Transverse colon (tissue), 4 donors: ENCODE data around the gene ITGA11. TPM values are rescaled to one million over a fixed set of nuclear protein-coding genes. Genes with fewer than 3 reads are reported as not detected.

Experiments
- DNase-seq: peaks from one replicate; pipeline ENCODE4 v3.0.0-alpha.2; 2019
- H3K27ac ChIP-seq, 4 donors: fragments of 200-600 bp; sonication (generic); 2 replicates each; pipeline ENCODE4 v1.5.1; 2016 to 2018; ENCODE audit warnings: inconsistent platforms in 4 of 4
- H3K27me3 ChIP-seq: fragments of 200-600 bp; sonication (generic); 2 replicates; pipeline ENCODE4 v1.5.1; 2017; ENCODE audit warnings: inconsistent platforms
- H3K36me3 ChIP-seq, 4 donors: fragments of 200-600 bp; sonication (generic); 2 replicates each; pipeline ENCODE4 v1.5.1; 2017 to 2019; ENCODE audit warnings: inconsistent platforms in 4 of 4
- H3K4me1 ChIP-seq, 4 donors: fragments of 200-600 bp; sonication (generic); 2 replicates each; pipeline ENCODE4 v1.5.1; 2017 to 2020; ENCODE audit warnings: inconsistent platforms in 4 of 4
- H3K4me3 ChIP-seq, 4 donors: fragments of 200-600 bp; sonication (generic); 1 replicate in 1 of 4; 2 replicates in 3 of 4; pipeline versions ENCODE4 v1.5.1 to v1.6.1; 2017 to 2019; ENCODE audit warnings: inconsistent platforms in 4 of 4
- H3K9me3 ChIP-seq, 2 donors: fragments of 200-600 bp; sonication (generic); 2 replicates each; pipeline ENCODE4 v1.5.1; 2017 to 2019; ENCODE audit warnings: inconsistent platforms in 2 of 2
- CTCF ChIP-seq, 5 experiments: fragments of 200-600 bp in 3 of 5; fragments of 450-650 bp in 2 of 5; sonication (generic) in 3 of 5; IDR thresholded peaks; 1 replicate in 2 of 5; 2 replicates in 3 of 5; pipeline ENCODE4 v1.5.1; 2016 to 2017; ENCODE audit warnings: antibody characterized with exemption in 5 of 5, inconsistent platforms in 3 of 5, mild to moderate bottlenecking in 2 of 5, moderate library complexity in 1 of 5
- EP300 ChIP-seq: sonication (generic); formaldehyde crosslinking; IDR thresholded peaks from one replicate; pipeline ENCODE4 v1.6.1; 2017; ENCODE audit warnings: antibody characterized with exemption, low read depth
- POLR2A ChIP-seq: fragments of 450-650 bp; IDR thresholded peaks from one replicate; pipeline ENCODE4 v1.6.1; 2016; ENCODE audit warnings: antibody characterized with exemption, mild to moderate bottlenecking, moderate library complexity
- POLR2AphosphoS5 ChIP-seq, 3 donors: sonication (generic); formaldehyde crosslinking; IDR thresholded peaks; one replicate each; pipeline ENCODE4 v1.6.1; 2016; ENCODE audit warnings: antibody characterized with exemption in 3 of 3
- WGBS, 2 donors: methylation state at CpG; one replicate each; pipeline ENCODE4 v1.1.5; 2018; ENCODE audit warnings: low coverage in 1 of 2; 5-methylcytosine and 5-hydroxymethylcytosine counted together
- in situ Hi-C, 4 donors: fragments of 200-750 bp; cut with MboI; loops; one replicate each; pipeline versions ENCODE4 v1.15.0 to v1.15.1; 2017; ENCODE audit warnings: low sequenced_read_pairs in 3 of 4, low pct_ligation_motif_present in 1 of 4, low pct_unique_long_range_greater_than_20kb in 1 of 4
- intact Hi-C: fragments of 100-400 bp; cut with DNase I; formaldehyde crosslinking; loops from one replicate; pipeline ENCODE4 v1.15.1; 2023; ENCODE audit warnings: low total_unique reads
- total RNA-seq, 4 donors: library from RNA; depleted of rRNA; stranded (reverse); fragments of >200 nt; gene quantifications; one replicate each; pipeline ENCODE4 v1.1.0, GENCODE V29; 2016

The ITGA11 gene
- total RNA-seq, 4 donors from 2014 or later = 0.37 to 3.2 (median 1.1) TPM

GRCh38 chr15:68364660-68365035 lies 67.3 kb downstream of the ITGA11 start:
- DNase-seq = no peak
- Histone ChIP-seq H3K27me3 (no peaks in the 10 kb centered on the region), H3K4me1 (peaks cover 0 to 5% (median 4%) of the 10 kb centered on the region in 4 donors), H3K36me3 (no peaks in the 10 kb centered on the region), H3K4me3 (no peak overlapping the region), H3K27ac (no peak overlapping the region), H3K9me3 (no peaks in the 10 kb centered on the region)
- TF ChIP-seq POLR2A = no peak
- no peak for TF ChIP-seq CTCF (IDR thresholded peaks at IDR 0.05)
- TF ChIP-seq POLR2AphosphoS5 (IDR thresholded peaks at IDR 0.05) = no peak
- TF ChIP-seq EP300 = no peak
- intact Hi-C loops = no loop called here
- in situ Hi-C loops = no loop called here
- WGBS, 2 donors = 44 to 74% methylated on average over 2 to 11 of the region's 11 CpGs

- in situ Hi-C loops = no loop called here
- Histone ChIP-seq H3K27me3 (no peaks in the 10 kb centered on the region), H3K27ac (no peak overlapping the region), H3K9me3 (no peaks in the 10 kb centered on the region), H3K4me1 (peaks cover 0 to 5% (median 4%) of the 10 kb centered on the region in 4 donors), H3K4me3 (no peak overlapping the region), H3K36me3 (no peaks in the 10 kb centered on the region)
- 51% methylated on average over 7 of the region's 7 CpGs; no CpG with 5 or more reads in 1 of the 2 donors for WGBS, 2 donors
- intact Hi-C loops = no loop called here
- TF ChIP-seq POLR2A = no peak
- TF ChIP-seq POLR2AphosphoS5 (IDR thresholded peaks at IDR 0.05) = no peak
- no peak for TF ChIP-seq CTCF (IDR thresholded peaks at IDR 0.05)
- TF ChIP-seq EP300 = no peak
- DNase-seq = no peak
Observed at GRCh38 chr15:68364028-68364659, 67.8 kb downstream of the ITGA11 start.

DNA sequence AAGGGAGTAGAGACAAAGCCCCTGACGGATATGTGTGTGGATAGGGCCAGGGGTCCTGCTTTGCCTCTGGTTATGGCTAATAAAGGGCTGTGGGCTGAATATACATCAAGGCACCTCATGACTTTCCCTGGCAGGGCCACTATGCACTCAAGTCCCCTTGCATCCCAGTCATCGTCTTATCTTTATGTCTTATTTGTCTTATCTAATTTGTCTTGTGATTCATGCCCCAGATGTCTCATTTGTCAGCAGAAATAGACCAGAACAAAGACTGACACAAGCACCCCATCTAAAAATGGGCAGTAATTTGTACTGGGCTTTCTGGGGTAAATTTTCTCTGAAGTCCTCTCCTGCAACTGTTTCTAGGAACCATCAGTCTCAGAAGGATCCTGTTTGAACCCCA lies 68.6 kb downstream of the ITGA11 start:
- no peaks in the 10 kb centered on the region for H3K9me3 ChIP-seq
- intact Hi-C loops (no loop called here), in situ Hi-C loops (no loop called here)
- no peak overlapping the region for H3K4me3 ChIP-seq
- no peak overlapping the region for H3K27ac ChIP-seq
- TF ChIP-seq POLR2AphosphoS5 (IDR thresholded peaks at IDR 0.05) (no peak), EP300 (no peak), CTCF (IDR thresholded peaks at IDR 0.05) (no peak), POLR2A (no peak)
- H3K27me3 ChIP-seq = no peaks in the 10 kb centered on the region
- H3K36me3 ChIP-seq = no peaks in the 10 kb centered on the region
- H3K4me1 ChIP-seq = peaks cover 0 to 5% (median 4%) of the 10 kb centered on the region in 4 donors
- no peak for DNase-seq
- WGBS, 2 donors = 75% methylated on average over 2 of the region's 2 CpGs; no CpG with 5 or more reads in 1 of the 2 donors

DNA sequence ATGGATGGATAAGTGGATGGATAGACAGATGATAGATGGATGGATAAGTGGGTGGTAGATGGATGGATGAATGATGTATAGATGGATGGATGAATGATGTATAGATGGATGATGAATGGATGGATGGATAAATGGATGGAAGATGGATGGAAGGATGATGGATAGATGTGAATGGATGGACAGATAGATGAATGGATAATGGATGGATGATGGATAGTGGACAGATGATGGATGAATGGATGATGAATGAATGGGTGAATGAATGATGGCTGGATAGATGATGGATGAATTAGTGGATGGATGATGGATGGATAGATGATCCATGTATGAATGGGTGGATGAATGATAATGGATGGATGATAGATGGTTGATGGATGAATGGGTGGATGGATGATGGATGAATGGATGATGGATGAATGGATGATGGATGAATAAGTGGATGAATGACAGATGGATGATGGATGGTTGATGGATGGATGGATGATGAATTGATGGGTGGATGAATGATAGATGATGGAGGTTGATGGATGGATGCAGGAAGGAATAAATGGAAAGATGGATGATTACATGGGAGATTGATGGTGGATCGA lies 69.3 kb downstream of the ITGA11 start:
- no peak overlapping the region for H3K27ac ChIP-seq
- H3K27me3 ChIP-seq = no peaks in the 10 kb centered on the region
- in situ Hi-C loops = no loop called here
- H3K4me3 ChIP-seq = no peak overlapping the region
- DNase-seq = no peak
- no peaks in the 10 kb centered on the region for H3K36me3 ChIP-seq
- WGBS, 2 donors = 86 to 94% methylated on average over 1 of the region's 1 CpG
- peaks cover 0 to 5% (median 4%) of the 10 kb centered on the region in 4 donors for H3K4me1 ChIP-seq
- H3K9me3 ChIP-seq = no peaks in the 10 kb centered on the region
- intact Hi-C loops = no loop called here
- no peak for TF ChIP-seq POLR2A
- TF ChIP-seq EP300 = no peak
- TF ChIP-seq POLR2AphosphoS5 (IDR thresholded peaks at IDR 0.05) = no peak
- TF ChIP-seq CTCF (IDR thresholded peaks at IDR 0.05) = no peak
